Liver (tissue), 9 donors: Measurements from ENCODE around the gene MAP3K3. TPM values are rescaled to one million over a fixed set of nuclear protein-coding genes. Genes with fewer than 3 reads are reported as not detected.

ENCODE experiments used
- DNase-seq: peaks from one replicate; pipeline ENCODE4 v3.0.0-alpha.2; 2017; ENCODE audit warnings: low spot score
- H3K27ac ChIP-seq, 2 donors: one replicate each; pipeline ENCODE4 v1.7.0; 2013; ENCODE audit warnings: inconsistent platforms in 2 of 2, low read length in 2 of 2, control low read depth in 1 of 2, low read depth in 1 of 2, mild to moderate bottlenecking in 1 of 2
- H3K27me3 ChIP-seq, 4 donors: one replicate each; pipeline versions ENCODE4 v1.6.1 to v1.7.0; 2013; ENCODE audit warnings: low read length in 3 of 4, inconsistent platforms in 1 of 4, mild to moderate bottlenecking in 1 of 4, moderate library complexity in 1 of 4; ENCODE audit not compliant: control insufficient read depth in 4 of 4, insufficient read depth in 4 of 4
- H3K36me3 ChIP-seq, 4 donors: one replicate each; pipeline versions ENCODE4 v1.6.1 to v1.7.0; 2013; ENCODE audit warnings: low read length in 3 of 4, mild to moderate bottlenecking in 3 of 4, low read depth in 1 of 4, moderate library complexity in 1 of 4; ENCODE audit not compliant: control insufficient read depth in 4 of 4, insufficient read depth in 3 of 4
- H3K4me1 ChIP-seq, 4 donors: one replicate each; pipeline versions ENCODE4 v1.6.1 to v1.7.0; 2013; ENCODE audit warnings: low read length in 3 of 4, mild to moderate bottlenecking in 3 of 4, moderate library complexity in 1 of 4; ENCODE audit not compliant: control insufficient read depth in 4 of 4, insufficient read depth in 4 of 4
- H3K4me3 ChIP-seq, 3 donors: one replicate each; pipeline versions ENCODE4 v1.6.1 to v1.7.0; 2013; ENCODE audit warnings: low read length in 3 of 3, control low read depth in 1 of 3, low read depth in 1 of 3, mild to moderate bottlenecking in 1 of 3
- H3K9ac ChIP-seq, 2 donors: one replicate each; pipeline ENCODE4 v1.7.0; 2013; ENCODE audit warnings: low read length in 2 of 2, mild to moderate bottlenecking in 2 of 2, moderate library complexity in 2 of 2, control low read depth in 1 of 2, low read depth in 1 of 2
- H3K9me3 ChIP-seq, 4 donors: one replicate each; pipeline versions ENCODE4 v1.6.1 to v1.7.0; 2013; ENCODE audit warnings: low read length in 3 of 4; ENCODE audit not compliant: control insufficient read depth in 4 of 4
- ATF3 ChIP-seq: IDR thresholded peaks from 2 replicates; pipeline ENCODE4 v1.6.1; 2016; ENCODE audit warnings: antibody characterized with exemption
- CTCF ChIP-seq: fragments of 150-350 bp; IDR thresholded peaks from 2 replicates; pipeline ENCODE4 v1.5.1; 2017; ENCODE audit warnings: improper control_type of control experiment, low read depth, low read length; ENCODE audit not compliant: missing input control
- EGR1 ChIP-seq, 2 donors: IDR thresholded peaks; 2 replicates each; pipeline ENCODE4 v1.6.1; 2016 to 2018; ENCODE audit warnings: antibody characterized with exemption in 2 of 2, low read depth in 2 of 2
- FOXA1 ChIP-seq: IDR thresholded peaks from 2 replicates; pipeline ENCODE4 v1.6.1; 2016; ENCODE audit warnings: antibody characterized with exemption
- FOXA2 ChIP-seq: IDR thresholded peaks from 2 replicates; pipeline ENCODE4 v1.6.1; 2016; ENCODE audit warnings: antibody characterized with exemption
- GABPA ChIP-seq, 2 donors: IDR thresholded peaks in 1 of 2; conservative IDR thresholded peaks in 1 of 2; 2 replicates each; pipeline ENCODE4 v1.6.1; 2016; ENCODE audit warnings: antibody characterized with exemption in 2 of 2, mild to moderate bottlenecking in 1 of 2, moderate library complexity in 1 of 2
- HNF4G ChIP-seq: IDR thresholded peaks from 2 replicates; pipeline ENCODE4 v1.6.1; 2016; ENCODE audit warnings: antibody characterized with exemption
- JUND ChIP-seq, 2 donors: IDR thresholded peaks; 2 replicates each; pipeline ENCODE4 v1.6.1; 2016; ENCODE audit warnings: antibody characterized with exemption in 2 of 2
- MAX ChIP-seq: IDR thresholded peaks from 2 replicates; pipeline ENCODE4 v1.6.1; 2016; ENCODE audit warnings: antibody characterized with exemption
- NR2F2 ChIP-seq: IDR thresholded peaks from 2 replicates; pipeline ENCODE4 v1.6.1; 2016; ENCODE audit warnings: antibody characterized with exemption
- RAD21 ChIP-seq, 2 donors: IDR thresholded peaks; 2 replicates each; pipeline ENCODE4 v1.6.1; 2016; ENCODE audit warnings: antibody characterized with exemption in 2 of 2, mild to moderate bottlenecking in 2 of 2
- REST ChIP-seq: IDR thresholded peaks from 2 replicates; pipeline ENCODE4 v1.6.1; 2016; ENCODE audit warnings: antibody characterized with exemption, mild to moderate bottlenecking
- RXRA ChIP-seq, 2 donors: IDR thresholded peaks; 2 replicates each; pipeline ENCODE4 v1.6.1; 2017 to 2018; ENCODE audit warnings: antibody characterized with exemption in 2 of 2, mild to moderate bottlenecking in 1 of 2
- SP1 ChIP-seq: IDR thresholded peaks from 2 replicates; pipeline ENCODE4 v1.6.1; 2018; ENCODE audit warnings: antibody characterized with exemption, mild to moderate bottlenecking
- TAF1 ChIP-seq: conservative IDR thresholded peaks from 2 replicates; pipeline ENCODE4 v1.6.1; 2016; ENCODE audit warnings: antibody characterized with exemption, mild to moderate bottlenecking
- YY1 ChIP-seq: IDR thresholded peaks from 2 replicates; pipeline ENCODE4 v1.6.1; 2016; ENCODE audit warnings: antibody characterized with exemption, mild to moderate bottlenecking
- ZBTB33 ChIP-seq: IDR thresholded peaks from 2 replicates; pipeline ENCODE4 v1.6.1; 2016; ENCODE audit warnings: antibody characterized with exemption
- WGBS: extraction: QIAGEN DNeasy Blood & Tissue Kit; methylation state at CpG from one replicate; pipeline ENCODE4 v1.1.7; 2013; 5-methylcytosine and 5-hydroxymethylcytosine counted together
- polyA plus RNA-seq, 2 donors: library from polyadenylated mRNA; stranded (reverse) in 1 of 2; unstranded in 1 of 2; fragments of 200-250 nt in 1 of 2; fragments of >200 nt in 1 of 2; fragmentation: Nextera tagmentation in 1 of 2; extraction: Ambion mirVana in 1 of 2; gene quantifications; one replicate each; pipeline versions ENCODE4 v1.2.1 to v1.2.3, GENCODE V29; 2013 to 2015
- total RNA-seq, 2 donors: library from RNA; depleted of rRNA; stranded (reverse); fragments of >200 nt; gene quantifications; one replicate each; pipeline ENCODE4 v1.2.3, GENCODE V29; 2014
- donor health status: healthy.
- donor health status: healthy.
- donor health status: healthy.
- donor health status: healthy.
- donor health status: healthy.

MAP3K3 gene
- total and polyA plus RNA-seq, 4 donors, result 3.9 to 28.7 (median 11.0) TPM

GRCh38 chr17:63701456-63701820, 79.2 kb downstream of the MAP3K3 start (continued):
- TF ChIP-seq YY1, result no peak

- H3K9ac ChIP-seq, result no peak overlapping the region
- H3K9me3 ChIP-seq, result no peaks in the 10 kb centered on the region
- peaks cover 0 to 23% (median 5%) of the 10 kb centered on the region in 4 donors for H3K36me3 ChIP-seq
- H3K4me1 ChIP-seq, result peaks cover 14 to 26% (median 18%) of the 10 kb centered on the region in 4 donors
- peak overlapping the region; percentile 71 to 77 for H3K27ac ChIP-seq
- DNase-seq, result no peak
- no peak overlapping the region for H3K4me3 ChIP-seq
- TF ChIP-seq FOXA2 (no peak), RAD21 (IDR thresholded peaks at IDR 0.05) (no peak), MAX (no peak), CTCF (no peak), HNF4G (no peak), REST (no peak), FOXA1 (no peak), ATF3 (no peak), SP1 (no peak), JUND (IDR thresholded peaks at IDR 0.05) (no peak), GABPA (IDR thresholded peaks at IDR 0.05 in 1 of 2, conservative IDR thresholded peaks at IDR 0.05 in 1 of 2) (no peak), YY1 (no peak), TAF1 (no peak), RXRA (IDR thresholded peaks at IDR 0.05) (no peak), NR2F2 (no peak)
- WGBS, result 79% methylated on average over 19 of the region's 19 CpGs
- no peaks in the 10 kb centered on the region for H3K27me3 ChIP-seq
Measured at GRCh38 chr17:63701868-63702720, 79.9 kb downstream of the MAP3K3 start.

- Histone ChIP-seq H3K9me3 (no peaks in the 10 kb centered on the region), H3K27ac (peak overlapping the region; percentile 28 to 66), H3K9ac (no peak overlapping the region), H3K27me3 (no peaks in the 10 kb centered on the region), H3K36me3 (peaks cover 0 to 23% (median 6%) of the 10 kb centered on the region in 4 donors), H3K4me3 (no peak overlapping the region), H3K4me1 (peaks cover 14 to 21% (median 14%) of the 10 kb centered on the region in 4 donors)
- 92% methylated on average over 6 of the region's 6 CpGs for WGBS
- no peak for DNase-seq
- TF ChIP-seq ATF3 (no peak), REST (no peak), EGR1 (IDR thresholded peaks at IDR 0.05; ENCODE audit: low read depth in 2 of 2) (no peak), FOXA1 (no peak), GABPA (IDR thresholded peaks at IDR 0.05 in 1 of 2, conservative IDR thresholded peaks at IDR 0.05 in 1 of 2) (no peak), JUND (IDR thresholded peaks at IDR 0.05) (no peak), ZBTB33 (no peak), MAX (no peak), YY1 (no peak)
Measured at GRCh38 chr17:63702721-63703015, 80.5 kb downstream of the MAP3K3 start.
